SKM-1 (cell line): Measurements from ENCODE around the gene PLCXD1.
"Not testable (repeated sequence)": the region's sequence is repeated elsewhere in the genome, so short reads cannot be mapped to it uniquely, and the experiment has no call there.

ENCODE experiments used
- DNase-seq: peaks from one replicate; lab custom pipeline; 2025; ENCODE audit not compliant: unreplicated experiment; lab: John Stamatoyannopoulos, UW

The PLCXD1 gene, protein sequence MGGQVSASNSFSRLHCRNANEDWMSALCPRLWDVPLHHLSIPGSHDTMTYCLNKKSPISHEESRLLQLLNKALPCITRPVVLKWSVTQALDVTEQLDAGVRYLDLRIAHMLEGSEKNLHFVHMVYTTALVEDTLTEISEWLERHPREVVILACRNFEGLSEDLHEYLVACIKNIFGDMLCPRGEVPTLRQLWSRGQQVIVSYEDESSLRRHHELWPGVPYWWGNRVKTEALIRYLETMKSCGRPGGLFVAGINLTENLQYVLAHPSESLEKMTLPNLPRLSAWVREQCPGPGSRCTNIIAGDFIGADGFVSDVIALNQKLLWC

DNA sequence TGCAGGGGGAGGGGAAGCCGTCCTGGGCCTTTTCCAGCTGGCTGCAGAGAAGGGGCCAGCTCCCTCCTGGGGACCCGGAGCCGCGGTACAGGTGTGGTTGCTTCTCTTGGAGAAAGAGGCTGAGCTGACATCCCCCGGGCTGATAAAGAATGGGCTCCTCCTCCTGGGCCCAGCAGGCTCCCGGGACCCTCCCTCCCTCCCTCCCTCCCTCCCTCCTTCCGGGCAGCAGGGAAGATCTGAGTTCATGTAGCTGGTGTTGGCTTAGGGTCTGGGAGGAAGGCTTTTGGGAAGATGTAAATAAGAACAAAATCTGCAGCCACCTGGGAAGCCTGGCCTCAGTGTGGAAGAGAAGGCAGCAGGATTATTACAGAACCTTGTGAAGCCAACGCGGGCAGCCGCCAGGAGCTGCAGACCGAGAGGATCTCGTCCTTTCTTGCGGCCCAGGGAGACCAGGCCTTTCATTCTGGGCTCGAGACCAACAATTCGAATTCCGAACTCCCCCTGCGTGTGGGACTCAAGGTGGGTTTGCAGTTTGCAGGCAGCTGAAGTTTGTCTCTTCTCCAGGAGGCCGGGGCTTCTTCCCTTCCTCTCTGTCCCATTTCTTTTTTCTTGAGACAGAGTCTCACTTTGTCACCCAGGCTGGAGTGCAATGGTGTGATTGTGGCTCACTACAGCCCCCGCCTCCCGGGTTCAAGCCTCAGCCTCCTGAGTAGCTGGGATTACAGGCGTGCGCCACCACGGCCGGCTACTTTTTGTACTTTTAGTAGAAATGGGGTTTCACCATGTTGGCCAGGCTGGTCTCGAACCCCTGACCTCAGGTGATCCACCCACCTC lies at the start of gene PLCXD1:
PLCXD1 (plus strand) TSS at position 216 of the 834 bp plus-strand sequence. CDS start 2,807 bp downstream, outside the sequence.
- DNase-seq = no peak

DNA sequence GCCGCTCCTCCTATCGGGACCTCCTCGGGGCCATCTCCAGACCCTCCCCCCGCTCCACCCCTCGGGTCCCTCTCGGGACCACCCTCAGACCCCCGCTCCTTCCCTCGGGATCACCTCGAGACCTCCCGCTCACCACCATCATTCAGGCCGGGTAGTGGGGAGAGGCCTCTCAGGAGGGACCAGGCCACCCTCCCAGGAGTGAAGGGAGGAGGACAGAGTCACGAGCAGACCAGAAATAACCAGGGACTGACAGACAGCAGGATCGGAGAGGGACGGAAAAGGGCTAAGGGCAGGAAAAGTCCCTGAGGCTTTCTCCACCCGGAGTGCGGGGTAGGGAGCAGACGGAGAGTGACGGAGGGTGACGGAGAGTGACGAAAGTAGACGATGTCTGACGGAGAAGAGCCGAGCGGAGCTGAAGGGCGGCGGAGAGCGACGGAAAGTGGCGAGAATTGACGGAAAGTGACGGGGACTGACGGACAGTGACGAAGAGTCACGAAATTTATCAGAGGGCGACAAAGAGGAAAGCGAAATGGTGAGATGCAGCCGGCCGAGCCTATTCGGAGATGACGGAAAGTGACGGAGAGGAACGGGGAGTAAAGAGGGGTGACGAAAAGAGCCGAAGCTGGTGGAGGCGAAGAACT lies 49.4 kb upstream of the PLCXD1 start:
- DNase-seq = not testable (repeated sequence)

- DNase-seq = not testable (repeated sequence)
Measured at GRCh38 chrX:232278-232655, 48.9 kb upstream of the PLCXD1 start.

DNA sequence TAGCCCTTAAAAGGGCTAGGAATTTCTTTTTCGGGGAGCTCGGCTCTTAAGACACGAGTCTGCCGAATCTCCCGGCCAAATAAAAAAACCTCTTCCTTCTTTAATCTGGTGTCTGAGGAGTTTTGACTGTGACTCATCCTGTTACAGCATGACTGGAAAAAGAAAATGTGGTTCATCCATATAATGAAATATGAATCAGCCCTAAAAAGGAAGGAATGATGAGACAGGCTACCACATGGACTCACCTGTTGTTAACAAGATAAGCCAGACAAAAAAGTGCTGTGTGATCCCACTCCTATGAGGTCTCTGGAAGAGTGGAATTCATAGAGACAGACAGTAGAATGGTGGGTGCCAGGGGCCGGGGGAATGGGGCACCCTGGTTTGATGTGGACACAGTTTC lies 45.0 kb upstream of the PLCXD1 start:
- DNase-seq = not testable (repeated sequence)

DNA sequence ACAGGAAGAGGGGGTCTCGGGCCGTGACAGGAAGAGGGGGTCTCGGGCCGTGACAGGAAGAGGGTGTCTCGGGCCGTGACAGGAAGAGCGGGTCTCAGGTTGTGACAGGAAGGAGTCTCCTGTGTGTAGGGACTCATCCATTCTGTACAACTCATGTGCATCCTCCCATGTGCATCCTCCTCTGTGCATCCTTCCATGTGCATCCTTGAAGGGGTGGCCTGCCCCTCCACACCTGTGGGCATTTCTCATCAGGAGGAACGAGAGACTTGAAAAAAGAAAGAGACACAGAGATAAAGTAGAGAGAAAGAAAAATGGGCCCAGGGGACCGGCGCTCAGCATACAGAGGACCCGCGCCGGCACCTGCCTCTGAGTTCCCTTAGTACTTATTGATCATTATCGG lies 30.2 kb upstream of the PLCXD1 start:
- DNase-seq = no peak

- DNase-seq = not testable (repeated sequence)
Measured at GRCh38 chrX:251396-252243, 29.6 kb upstream of the PLCXD1 start.

- no peak for DNase-seq
Measured at GRCh38 chrX:252244-252956, 28.8 kb upstream of the PLCXD1 start.

DNA sequence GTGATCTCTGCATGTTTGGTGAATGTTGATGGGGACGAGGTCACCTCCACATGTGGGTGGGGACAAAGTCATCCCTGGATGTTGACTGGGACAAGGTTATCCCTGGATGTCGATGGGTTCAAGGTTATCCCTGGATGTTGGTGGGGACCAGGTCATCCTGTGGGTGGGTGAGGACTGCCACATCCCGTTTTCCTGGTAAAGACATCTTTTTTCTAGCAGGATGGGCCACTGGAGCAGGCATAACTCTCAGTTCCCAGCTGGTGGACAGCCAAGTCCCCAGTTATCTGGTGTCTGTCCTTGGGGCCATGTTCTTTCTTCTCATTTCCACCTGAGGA lies 28.3 kb upstream of the PLCXD1 start:
- no peak for DNase-seq

GRCh38 chrX:253451-254297 lies 27.5 kb upstream of the PLCXD1 start:
- DNase-seq = no peak

DNA sequence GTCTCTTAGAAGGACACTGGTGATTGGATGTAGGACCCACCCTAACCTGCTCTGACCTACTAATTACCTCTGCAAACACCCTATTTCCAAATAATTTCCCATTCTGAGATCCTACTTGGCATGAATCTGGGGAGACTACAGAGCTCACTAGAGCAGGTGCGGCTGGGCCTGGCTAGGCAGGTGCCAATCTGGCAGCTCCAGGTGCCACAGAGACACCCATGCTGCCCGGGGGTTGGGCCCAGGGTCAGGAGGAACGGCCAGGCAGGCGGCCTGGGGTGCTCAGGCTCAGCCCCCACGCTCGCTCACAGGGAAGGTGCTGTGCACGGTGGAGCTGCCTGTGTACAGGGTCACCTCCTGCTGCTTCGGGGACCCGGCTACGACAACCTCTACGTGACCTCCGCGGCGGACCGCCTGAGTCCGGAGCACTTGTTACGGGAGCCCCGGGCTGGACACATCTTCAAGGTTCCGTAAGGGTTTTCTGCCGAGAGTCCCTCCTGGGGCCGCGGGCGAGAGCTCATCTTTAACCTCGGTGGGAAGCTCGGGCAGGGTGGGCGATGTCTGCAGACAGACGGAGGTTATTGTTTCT lies 26.5 kb upstream of the PLCXD1 start:
- no peak for DNase-seq

GRCh38 chrX:255923-256331 lies 25.3 kb upstream of the PLCXD1 start:
- DNase-seq = no peak

- DNase-seq = not testable (repeated sequence)
Measured at GRCh38 chrX:257054-257453, 24.1 kb upstream of the PLCXD1 start.

DNA sequence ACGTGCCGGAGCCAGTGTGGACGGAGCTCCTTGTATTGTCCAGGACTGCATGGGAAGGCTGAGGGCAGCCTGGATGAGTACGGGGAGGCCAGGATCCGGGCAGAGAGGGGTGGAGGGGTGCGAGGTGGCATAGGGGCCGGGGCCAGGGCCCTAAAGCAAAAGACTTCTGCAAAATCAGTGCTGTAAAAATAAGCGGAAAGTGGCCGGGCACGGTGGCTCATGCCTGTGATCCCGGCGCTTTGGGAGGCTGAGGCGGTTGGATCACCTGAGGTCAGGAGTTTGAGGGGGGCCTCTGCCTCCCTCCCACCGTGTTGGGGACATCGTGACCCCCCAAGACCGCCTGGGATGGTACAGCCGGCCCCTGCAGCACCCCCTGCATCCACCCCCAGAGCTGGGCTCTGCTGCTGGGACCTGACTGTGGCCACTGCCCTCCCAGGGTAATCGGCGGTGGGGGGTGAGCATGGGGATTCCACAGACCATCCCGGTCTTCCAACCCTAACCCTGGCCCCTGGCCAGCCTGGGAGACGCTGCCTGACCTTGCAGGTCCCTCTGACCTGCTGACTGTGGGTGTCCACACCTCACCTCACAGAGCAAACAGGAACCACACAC lies 23.4 kb upstream of the PLCXD1 start:
- DNase-seq = no peak

GRCh38 chrX:258291-259040 lies 22.7 kb upstream of the PLCXD1 start:
- no peak for DNase-seq

GRCh38 chrX:259692-260355 lies 21.4 kb upstream of the PLCXD1 start:
- DNase-seq = no peak

DNA sequence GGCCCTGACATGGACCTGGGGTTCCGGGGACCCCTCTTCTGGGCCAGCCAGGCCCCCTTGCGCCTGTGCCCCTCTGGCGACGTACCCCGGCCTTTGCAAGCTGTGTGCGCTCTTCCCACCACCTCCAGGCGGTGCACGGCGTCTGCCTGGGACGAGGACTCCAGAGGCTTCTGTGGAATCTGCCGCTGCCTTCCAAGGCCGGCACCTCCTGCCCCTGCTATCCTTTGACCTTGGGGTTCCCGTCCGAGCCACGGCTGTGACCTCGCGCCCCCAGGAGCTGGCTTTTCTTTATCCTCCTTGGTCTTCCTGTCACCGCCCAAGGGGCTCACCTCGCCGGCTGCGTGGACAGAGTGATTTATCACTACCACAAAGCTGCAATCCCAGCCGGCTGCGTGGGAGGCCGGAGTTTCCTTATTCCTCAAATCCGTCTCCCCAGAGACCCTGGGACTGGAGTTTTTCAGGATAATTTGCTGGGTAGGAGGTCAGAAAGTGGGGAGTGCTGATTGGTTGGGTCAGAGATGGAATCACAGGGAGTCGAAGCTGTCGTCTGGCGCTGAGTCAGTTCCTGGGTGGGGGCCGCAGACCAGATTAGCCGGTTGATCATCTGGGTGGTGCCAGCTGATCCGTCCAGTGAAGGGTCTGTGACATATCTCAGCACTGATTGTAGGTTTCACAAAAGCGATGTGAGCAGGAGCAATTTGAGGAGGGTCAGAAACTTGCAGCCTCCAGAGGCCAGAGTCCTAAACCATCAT lies 19.8 kb upstream of the PLCXD1 start:
- DNase-seq = no peak

DNA sequence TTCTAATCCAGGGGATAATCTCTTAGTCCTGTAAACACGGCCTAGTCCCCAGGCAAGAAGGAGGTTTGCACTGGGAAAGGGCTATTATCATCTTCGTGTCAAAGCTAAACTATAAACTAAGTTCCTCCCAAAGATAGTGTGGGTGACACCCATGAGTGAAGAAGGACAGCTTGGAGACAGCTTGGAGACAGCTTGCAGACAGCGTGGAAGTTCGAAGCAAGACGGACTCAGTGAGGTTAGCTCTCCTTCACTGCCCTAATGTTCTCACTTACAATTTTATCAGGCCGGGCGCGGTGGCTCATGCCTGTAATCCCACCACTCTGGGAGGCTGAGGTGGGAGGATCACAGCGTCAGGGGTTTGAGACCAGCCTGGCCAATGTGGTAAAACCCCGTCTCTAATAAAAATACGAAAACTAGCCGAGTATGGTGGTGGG lies 19.2 kb upstream of the PLCXD1 start:
- no peak for DNase-seq
